ENCODE results near the gene NTRK1.

Gene NTRK1

DNA sequence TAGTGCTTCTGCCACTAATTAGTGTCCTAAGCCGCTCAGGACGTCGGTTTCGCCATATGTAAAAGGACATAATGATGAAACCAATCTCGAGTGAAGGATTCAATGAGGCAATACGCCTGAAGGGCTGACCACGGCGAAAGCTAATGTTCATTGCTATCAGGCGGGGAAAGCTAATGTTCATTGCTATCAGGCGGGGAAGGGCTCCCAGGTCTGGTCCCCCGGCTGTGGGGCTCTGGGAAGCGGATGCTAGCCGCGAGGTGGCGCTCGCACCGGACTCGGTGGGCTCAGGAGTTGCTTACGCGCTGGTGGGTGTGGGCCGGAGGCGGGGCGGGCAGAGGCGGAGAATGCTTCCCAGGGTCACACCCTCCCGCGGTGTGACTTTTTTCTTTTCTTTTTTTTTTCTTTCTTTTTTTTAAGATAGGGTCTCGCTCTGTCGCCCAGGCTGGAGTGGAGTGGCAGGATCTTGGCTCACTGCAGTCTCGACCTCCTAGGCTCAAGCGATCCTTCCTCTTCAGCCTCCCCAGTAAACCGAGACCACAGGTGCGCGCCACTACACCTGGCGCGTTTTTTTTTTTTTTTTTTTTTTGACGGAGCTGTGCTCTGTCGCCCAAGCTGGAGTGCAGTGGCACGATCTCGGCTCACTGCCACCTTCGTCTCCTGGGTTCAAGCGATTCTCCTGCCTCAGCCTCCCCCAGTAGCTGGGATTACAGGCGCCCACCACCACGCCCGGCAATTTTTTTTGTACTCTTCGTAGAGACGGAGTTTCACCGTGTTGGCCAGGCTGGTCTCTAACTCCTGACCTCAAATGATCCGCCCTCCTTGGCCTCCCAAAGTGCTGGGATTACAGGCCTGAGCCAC lies 31.8 kb downstream of the NTRK1 start:
- Histone ChIP-seq H3K36me3 (ENCODE audit: control insufficient read depth, insufficient read depth, low read length) (no peaks in the 10 kb centered on the region), H3K27me3 (replicated peaks; ENCODE audit: control insufficient read depth, insufficient read depth, low read length) (peaks cover 6% of the 10 kb centered on the region), H3K4me3 (replicated peaks; ENCODE audit: low read depth, low read length) (no peak overlapping the region)
- TF ChIP-seq, protein P1, sequence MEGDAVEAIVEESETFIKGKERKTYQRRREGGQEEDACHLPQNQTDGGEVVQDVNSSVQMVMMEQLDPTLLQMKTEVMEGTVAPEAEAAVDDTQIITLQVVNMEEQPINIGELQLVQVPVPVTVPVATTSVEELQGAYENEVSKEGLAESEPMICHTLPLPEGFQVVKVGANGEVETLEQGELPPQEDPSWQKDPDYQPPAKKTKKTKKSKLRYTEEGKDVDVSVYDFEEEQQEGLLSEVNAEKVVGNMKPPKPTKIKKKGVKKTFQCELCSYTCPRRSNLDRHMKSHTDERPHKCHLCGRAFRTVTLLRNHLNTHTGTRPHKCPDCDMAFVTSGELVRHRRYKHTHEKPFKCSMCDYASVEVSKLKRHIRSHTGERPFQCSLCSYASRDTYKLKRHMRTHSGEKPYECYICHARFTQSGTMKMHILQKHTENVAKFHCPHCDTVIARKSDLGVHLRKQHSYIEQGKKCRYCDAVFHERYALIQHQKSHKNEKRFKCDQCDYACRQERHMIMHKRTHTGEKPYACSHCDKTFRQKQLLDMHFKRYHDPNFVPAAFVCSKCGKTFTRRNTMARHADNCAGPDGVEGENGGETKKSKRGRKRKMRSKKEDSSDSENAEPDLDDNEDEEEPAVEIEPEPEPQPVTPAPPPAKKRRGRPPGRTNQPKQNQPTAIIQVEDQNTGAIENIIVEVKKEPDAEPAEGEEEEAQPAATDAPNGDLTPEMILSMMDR (IDR thresholded peaks at IDR 0.05; ENCODE audit: insufficient read depth, low read length, poor library complexity, severe bottlenecking), result peak; percentile 93
- DNase-seq (ENCODE audit: extremely low read depth, insufficient read length), result peak; percentile 81

DNA sequence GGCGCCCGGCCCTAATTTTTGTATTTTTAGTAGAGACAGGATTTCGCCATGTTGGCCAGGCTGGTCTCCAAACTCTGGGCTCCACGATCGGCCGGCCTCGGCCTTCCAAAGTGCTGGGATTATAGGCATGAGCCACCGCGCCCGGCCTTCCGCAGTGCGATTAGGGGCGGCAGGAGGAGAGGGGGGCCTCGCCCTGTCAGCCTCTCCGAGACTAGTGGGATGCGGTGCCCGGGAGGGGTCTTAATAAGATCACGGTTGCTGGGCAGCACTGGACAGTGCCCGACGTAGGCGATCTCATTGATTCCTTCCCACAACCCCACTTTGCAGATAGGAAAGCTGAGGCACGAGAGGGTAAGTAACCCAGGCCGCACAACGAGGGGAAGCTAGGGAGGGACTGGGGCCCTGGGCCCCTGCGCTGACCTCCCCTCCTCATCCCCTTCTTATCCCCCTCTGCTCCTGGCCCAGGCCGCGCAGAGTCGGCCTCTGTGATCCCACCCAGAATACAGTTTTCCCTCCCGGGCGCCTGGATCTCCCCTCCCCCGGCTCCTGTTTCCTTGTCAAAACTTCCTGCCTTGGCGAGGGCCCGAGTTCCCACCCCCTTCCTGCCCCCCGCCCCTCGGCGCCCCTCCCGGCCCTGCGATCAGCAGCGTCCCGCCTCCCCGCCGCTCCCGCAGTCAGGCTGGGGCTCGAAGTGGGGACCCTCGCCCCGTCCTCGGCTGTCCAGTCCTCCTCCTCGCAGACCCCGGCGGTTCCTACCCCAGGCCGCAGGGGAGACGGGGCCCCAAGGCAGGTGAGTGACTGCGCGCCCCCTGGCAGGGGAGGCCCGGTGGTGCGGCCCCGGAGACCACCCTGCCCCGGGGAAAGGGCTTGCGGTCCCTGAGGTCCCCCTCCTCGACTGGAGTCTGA lies 32.6 kb downstream of the NTRK1 start, which contains the start of gene PEAR1:
Gene PEAR1 (plus strand): TSS at position 671 of the 906 bp plus-strand sequence. CDS start 10,209 bp downstream, outside the sequence.
- TF ChIP-seq, protein P1 (IDR thresholded peaks at IDR 0.05; ENCODE audit: insufficient read depth, low read length, poor library complexity, severe bottlenecking), result no peak
- no peaks in the 10 kb centered on the region for H3K36me3 ChIP-seq (ENCODE audit: control insufficient read depth, insufficient read depth, low read length)
- H3K27me3 ChIP-seq (replicated peaks; ENCODE audit: control insufficient read depth, insufficient read depth, low read length), result peaks cover 6% of the 10 kb centered on the region
- H3K4me3 ChIP-seq (replicated peaks; ENCODE audit: low read depth, low read length), result no peak within 1 kb of the TSS
- no peak for DNase-seq (ENCODE audit: extremely low read depth, insufficient read length)

DNA sequence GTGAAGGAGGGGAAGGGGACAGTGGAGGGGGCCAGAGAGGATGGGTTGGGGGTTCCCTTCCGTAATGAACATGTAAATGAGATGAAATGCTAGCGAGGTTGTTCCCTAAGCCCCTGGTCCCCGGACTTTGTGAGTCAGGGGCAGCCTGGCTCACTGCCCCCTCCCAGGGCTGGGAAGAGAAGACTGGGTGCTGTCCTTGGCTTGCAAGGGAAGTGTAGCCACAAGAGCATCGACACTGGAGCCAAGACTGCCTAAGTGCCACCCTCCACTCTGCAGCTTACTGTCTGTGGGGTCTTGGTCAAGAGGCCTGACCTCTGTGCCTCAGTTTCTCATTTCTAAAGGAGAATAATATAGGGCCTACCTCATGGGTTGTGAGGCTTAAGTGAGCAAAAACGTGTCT lies 33.3 kb downstream of the NTRK1 start:
- TF ChIP-seq, protein P1 (IDR thresholded peaks at IDR 0.05; ENCODE audit: insufficient read depth, low read length, poor library complexity, severe bottlenecking), result no peak
- no peak overlapping the region for H3K4me3 ChIP-seq (replicated peaks; ENCODE audit: low read depth, low read length)

DNA sequence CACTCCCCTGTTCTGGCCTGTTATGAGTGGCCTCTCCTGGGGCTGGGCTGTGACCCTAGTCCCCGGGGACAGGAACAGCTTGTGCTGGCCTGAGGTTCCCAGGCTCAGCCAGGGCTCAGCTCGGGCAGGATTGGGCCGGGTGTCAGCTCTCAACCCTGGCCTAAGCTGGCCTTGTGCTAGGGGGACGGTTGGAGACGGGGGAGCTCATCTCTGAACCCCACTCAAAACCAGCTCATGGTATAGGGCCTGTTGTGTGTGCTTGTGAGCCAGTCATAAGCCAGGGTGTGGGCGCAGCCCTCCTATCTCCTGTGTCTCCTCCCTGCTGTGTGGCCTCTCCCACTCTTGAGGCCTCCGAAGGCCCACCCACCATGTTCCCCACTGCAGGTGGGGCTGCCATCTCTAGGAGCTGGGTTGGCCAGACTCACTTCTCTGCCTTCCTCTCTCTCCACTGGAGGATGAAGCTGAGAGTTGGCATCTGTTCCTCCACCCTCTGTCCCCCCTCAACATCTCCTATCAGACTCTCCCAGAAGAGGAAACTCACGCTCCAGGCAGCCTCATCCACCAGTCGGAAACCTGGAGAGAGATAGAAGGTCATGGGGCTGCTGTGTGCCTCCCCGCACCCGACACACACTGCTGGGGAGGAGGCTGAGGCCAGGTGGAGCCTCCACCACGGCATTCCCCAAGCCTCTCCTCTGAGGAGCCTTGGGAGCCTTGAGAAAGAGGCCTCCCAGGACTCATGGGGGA lies 34.2 kb downstream of the NTRK1 start:
- Histone ChIP-seq H3K4me3 (replicated peaks; ENCODE audit: low read depth, low read length) (no peak overlapping the region), H3K36me3 (ENCODE audit: control insufficient read depth, insufficient read depth, low read length) (no peaks in the 10 kb centered on the region), H3K27me3 (replicated peaks; ENCODE audit: control insufficient read depth, insufficient read depth, low read length) (peaks cover 6% of the 10 kb centered on the region)
- DNase-seq (ENCODE audit: extremely low read depth, insufficient read length), result no peak
- TF ChIP-seq, protein P1 (IDR thresholded peaks at IDR 0.05; ENCODE audit: insufficient read depth, low read length, poor library complexity, severe bottlenecking), result no peak

More for the DNA sequence above, 33.3 kb downstream of the NTRK1 start:
- Histone ChIP-seq H3K27me3 (replicated peaks; ENCODE audit: control insufficient read depth, insufficient read depth, low read length) (peaks cover 6% of the 10 kb centered on the region), H3K36me3 (ENCODE audit: control insufficient read depth, insufficient read depth, low read length) (no peaks in the 10 kb centered on the region)
- no peak for DNase-seq (ENCODE audit: extremely low read depth, insufficient read length)

DNA sequence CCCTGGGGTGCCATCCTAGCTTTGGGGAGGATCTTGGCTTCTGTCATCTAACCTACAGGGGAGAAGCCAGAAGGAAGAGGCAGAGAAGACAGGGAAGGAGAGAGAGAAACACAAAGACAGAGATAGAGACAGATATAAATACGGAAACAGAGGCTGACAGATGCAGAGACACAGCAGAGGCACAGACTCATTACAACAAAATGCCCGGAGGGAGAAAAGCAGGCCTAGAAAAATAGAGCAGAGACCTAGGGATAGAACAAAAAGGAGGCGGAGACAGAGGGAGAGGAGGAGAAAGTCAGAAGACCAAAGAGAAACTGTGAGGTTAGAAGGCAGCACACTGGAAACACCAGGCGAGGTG lies 34.8 kb downstream of the NTRK1 start:
- no peaks in the 10 kb centered on the region for H3K36me3 ChIP-seq (ENCODE audit: control insufficient read depth, insufficient read depth, low read length)
- peaks cover 6% of the 10 kb centered on the region for H3K27me3 ChIP-seq (replicated peaks; ENCODE audit: control insufficient read depth, insufficient read depth, low read length)
- TF ChIP-seq, protein P1 (IDR thresholded peaks at IDR 0.05; ENCODE audit: insufficient read depth, low read length, poor library complexity, severe bottlenecking), result no peak
- no peak for DNase-seq (ENCODE audit: extremely low read depth, insufficient read length)
- no peak overlapping the region for H3K4me3 ChIP-seq (replicated peaks; ENCODE audit: low read depth, low read length)

Data from GM06990 (cell line).